ENCODE data around the gene WDR86.
A peak's percentile ranks its signal among the peaks of the same experiment; 100 is the strongest.

Gene WDR86

DNA sequence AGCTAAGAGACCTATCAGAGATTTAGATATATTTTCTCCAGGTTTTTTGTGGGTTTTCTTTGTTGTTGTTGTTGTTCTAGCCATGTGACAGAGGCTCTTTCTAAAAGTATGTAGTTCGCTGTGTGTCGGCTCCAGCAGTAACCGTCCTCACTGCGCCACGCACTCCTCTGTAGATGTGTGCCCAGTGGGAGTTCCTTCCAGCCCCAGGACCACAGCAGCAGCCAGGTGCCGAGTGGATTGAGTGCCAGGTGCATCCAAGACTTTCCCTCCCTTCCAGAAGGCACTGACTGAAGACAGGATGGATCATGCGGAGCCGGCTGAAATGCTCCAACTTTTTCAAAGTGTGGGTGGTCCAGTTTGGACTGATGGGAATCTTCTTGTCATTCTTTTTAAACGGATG lies 31.8 kb downstream of the WDR86 start:
- no peak for DNase-seq

- no peak for DNase-seq
Observed at GRCh38 chr7:151377406-151377805, 32.4 kb downstream of the WDR86 start.

DNA sequence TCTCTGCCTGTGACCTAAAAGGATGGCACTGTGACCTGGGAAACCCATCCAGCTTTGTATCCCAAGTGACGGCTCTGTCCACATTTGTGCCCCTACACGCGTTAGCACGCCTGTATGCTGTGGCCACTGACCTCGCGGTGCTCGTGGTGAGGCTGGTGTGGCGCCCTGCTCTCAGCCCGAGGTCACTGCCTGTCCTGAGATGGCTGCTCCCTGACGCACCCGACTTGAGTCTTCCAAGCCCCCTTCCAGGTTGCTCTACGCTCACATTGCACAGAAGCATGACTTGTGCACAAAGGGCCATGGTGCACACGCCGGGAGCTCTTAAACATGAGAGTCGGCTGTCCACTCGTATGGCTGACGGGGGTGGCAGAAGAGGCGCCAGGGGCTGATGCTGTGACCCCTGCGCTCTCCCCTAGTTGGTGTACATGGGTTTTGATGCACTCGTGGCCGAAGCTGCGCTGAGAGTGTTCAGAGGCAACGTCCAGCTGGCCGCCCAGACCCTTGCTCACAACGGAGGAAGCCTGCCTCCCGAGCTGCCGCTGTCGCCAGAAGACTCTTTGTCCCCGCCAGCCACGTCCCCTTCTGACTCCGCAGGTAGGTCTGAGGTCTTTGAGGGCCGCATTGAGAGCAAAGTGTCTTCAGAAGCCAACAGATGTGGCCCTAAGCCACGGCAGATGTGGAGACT lies 33.5 kb downstream of the WDR86 start:
- no peak for DNase-seq

- DNase-seq, result no peak
Observed at GRCh38 chr7:151375530-151376217, 34.2 kb downstream of the WDR86 start.

GRCh38 chr7:151374726-151375125 lies 35.1 kb downstream of the WDR86 start:
- no peak for DNase-seq

- DNase-seq, result no peak
Observed at GRCh38 chr7:151374139-151374538, 35.7 kb downstream of the WDR86 start.

DNA sequence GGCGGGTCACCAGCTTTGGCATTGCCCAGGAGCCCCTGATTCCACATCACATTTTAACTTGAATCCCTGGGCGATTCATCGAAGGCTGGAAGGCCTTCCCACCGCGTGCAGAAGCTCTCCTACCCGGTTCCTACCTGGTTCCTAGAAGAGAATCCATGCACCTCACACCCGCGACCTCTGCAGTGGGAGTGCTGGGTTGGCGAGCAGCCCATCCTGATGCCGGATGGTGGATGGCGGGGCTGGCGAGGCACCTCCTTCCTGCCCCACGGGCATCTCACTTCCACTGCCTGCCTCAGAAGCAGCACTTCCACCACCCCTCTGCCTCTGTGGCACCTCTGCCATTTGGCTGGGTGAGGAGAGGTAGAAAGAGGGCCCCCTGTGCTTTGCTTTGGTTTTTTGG lies 36.2 kb downstream of the WDR86 start:
- no peak for DNase-seq

DNA sequence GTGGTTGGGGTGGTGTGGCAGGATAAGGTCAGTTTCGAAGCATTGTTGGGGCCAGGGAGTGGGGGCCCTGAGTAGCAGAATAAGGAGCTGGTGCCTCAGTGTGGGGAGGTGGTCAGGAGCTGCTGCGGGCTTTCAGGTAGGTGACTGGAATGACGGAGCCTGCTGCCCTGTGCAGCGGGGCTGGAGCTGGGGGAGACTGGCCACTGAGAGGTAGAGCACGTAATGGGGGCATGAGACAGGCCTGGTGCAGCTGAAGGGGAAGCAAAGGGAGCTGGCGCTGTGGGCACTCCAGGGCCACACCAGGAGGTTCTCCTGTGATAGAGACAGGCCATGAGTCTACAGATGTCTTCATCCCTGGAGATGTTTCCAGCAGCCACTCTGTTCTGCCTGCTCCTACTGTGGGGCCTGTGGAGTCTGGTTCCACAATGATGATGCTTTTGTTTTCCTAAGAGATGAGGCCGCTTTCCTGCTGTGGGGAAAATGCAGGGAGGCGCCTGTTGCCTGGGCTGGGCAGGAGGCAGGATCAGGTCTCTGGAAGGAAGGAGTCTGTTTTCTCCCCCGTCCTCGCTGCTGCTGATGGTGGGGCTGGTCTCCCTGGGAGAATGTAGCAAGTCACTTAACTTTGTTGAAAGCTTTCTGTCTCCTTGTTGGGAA lies 37.1 kb downstream of the WDR86 start:
- no peak for DNase-seq

DNA sequence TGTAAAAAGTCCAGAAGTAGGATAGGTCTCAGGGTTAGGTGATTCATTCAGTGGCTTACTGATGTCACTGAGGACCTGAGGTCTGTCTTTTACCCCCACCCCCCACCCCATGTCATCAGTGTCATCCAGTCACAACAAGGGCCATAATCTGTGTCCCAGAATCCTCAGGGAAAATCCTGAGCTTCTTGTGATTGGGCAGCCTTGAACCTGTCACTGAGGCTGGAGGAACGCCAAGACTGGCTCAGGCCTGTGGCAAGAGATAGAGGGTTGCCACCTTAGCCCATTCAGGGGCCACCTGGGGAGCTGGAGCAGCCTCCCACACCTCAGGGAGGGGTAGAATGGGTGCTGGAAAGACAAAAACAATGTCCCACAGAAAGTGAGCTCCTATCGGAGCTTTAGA lies 38.6 kb downstream of the WDR86 start:
- no peak for DNase-seq

- DNase-seq, result peak; percentile 77 to 84
Observed at GRCh38 chr7:151368136-151368571, 41.7 kb downstream of the WDR86 start.

DNA sequence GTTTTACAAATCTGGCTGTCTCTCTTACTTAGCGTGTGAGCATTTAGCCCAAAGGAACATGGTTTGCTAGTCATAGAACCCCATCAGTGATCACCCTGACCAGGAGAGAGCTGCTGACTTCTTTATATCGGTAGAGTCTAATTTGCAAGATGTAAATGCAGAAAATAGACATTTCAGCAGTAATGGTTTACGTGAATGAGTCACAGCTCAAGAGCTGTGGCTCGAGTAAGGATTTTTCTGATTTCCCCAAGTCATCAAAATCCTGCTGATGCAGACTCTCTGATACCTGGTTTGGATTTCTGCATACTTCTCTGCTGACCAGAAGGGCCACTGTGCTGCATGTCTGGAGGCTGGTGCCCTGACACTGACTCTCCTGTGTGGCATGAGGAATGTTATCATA lies 42.6 kb downstream of the WDR86 start:
- DNase-seq, result no peak

- no peak for DNase-seq
Observed at GRCh38 chr7:151366880-151367222, 43.0 kb downstream of the WDR86 start.

GRCh38 chr7:151366166-151366879 lies 43.5 kb downstream of the WDR86 start:
- no peak for DNase-seq

- no peak for DNase-seq
Observed at GRCh38 chr7:151363182-151363581, 46.7 kb downstream of the WDR86 start.

DNA sequence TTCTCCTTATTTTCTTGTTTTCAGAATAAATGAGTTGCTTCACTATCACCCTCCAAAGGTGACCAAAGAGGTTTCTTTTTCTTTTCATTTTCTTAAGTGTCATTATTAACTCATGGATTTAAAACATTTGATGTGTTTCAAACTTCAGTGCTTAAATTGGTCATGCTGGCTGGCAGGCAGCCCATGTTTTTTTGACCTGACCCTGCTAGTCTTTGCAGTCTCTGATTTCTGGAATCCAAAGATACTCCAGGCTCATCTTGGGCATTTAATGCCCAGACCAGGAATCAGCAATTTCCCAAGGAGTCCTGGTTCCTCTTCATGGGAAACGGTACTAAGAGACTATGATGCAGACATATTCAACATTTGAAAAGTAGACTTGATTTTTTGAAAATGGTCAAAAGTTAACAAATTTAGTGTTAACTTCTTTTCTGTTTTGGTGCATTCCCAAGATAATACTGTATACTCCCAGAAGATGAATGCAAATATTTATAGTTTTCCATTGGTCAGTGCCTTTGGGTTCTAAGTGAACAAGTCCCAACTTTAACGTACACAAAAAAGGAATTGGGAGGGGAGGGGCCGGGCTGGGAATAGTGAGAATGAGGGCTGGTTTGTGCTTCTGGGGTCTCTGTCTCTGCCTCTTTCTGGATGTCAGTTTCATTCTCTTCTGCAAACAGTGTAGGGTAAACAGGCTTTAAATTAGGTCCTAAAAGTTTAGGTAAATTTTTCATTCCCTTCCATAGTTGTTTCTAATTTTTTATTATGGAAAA lies 48.5 kb downstream of the WDR86 start:
- no peak for DNase-seq

DNA sequence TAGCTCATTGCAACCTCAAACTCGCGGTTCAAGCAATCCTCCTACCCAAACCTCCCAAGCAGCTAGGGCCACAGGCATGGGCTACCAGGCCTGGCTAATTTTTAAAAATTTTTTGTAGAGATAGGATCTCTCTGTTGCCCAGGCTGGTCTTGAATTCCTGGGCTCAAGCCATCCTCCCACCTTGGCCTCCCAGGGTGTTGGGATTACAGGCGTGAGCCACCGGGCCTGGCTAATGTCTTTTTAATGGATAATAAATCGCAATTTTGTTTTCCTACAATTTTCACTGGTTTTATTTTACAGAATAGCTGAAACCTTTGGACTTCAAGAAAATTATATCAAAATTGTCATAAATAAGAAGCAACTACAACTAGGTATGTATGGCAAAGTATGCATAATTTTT lies 57.3 kb downstream of the WDR86 start:
- no peak for DNase-seq

- peak; percentile 77 to 88 for DNase-seq
Observed at GRCh38 chr7:151351967-151352366, 57.9 kb downstream of the WDR86 start.

GRCh38 chr7:151351027-151351426 lies 58.8 kb downstream of the WDR86 start:
- DNase-seq, result peak; percentile 59 to 66

GRCh38 chr7:151349507-151349853 lies 60.4 kb downstream of the WDR86 start:
- DNase-seq, result no peak

DNA sequence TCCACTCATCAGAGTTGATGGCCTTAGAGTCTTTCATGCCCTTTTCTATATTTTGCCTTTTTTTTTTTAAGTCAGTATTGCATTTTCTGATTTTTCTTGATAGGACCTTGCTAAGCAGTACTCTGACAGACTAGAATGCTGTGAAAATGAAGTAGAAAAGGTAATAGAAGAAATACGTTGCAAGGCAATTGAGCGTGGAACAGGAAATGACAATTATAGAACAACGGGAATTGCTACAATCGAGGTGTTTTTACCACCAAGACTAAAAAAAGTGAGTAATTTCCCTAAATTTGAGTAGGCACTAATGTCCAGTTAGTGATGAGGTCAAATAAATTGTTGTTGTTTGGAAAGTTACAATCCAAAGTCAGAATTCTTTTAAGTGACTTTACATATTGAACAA lies 60.9 kb downstream of the WDR86 start:
- peak in 1 of 2 donors; percentile 27 for DNase-seq

GRCh38 chr7:151347200-151347599 lies 62.6 kb downstream of the WDR86 start:
- no peak for DNase-seq

- DNase-seq, result no peak
Observed at GRCh38 chr7:151346470-151346769, 63.4 kb downstream of the WDR86 start.

All from CD4-positive, alpha-beta T cell treated with Interferon alpha-2 for 1 hour (primary cell).